NCI-H2171 (cell line): ENCODE data around the gene IZUMO4.
A peak's percentile ranks its signal among the peaks of the same experiment; 100 is the strongest.

Source experiments
- DNase-seq: peaks from one replicate; lab custom pipeline; 2025; lab: John Stamatoyannopoulos, UW

The IZUMO4 gene

GRCh38 chr19:2058570-2059421, 37.9 kb upstream of the IZUMO4 start:
- no peak for DNase-seq

GRCh38 chr19:2059422-2060201, 37.1 kb upstream of the IZUMO4 start:
- DNase-seq: no peak

GRCh38 chr19:2060884-2061494, 35.7 kb upstream of the IZUMO4 start:
- DNase-seq: no peak

- peak; percentile 99 for DNase-seq
These were observed 35.0 kb upstream of the IZUMO4 start for GRCh38 chr19:2061495-2062388.

GRCh38 chr19:2062389-2062729, 34.4 kb upstream of the IZUMO4 start:
- DNase-seq: no peak

- no peak for DNase-seq
These were observed 33.9 kb upstream of the IZUMO4 start for GRCh38 chr19:2062770-2063169.

- no peak for DNase-seq
These were observed 32.9 kb upstream of the IZUMO4 start for GRCh38 chr19:2063824-2064223.

- no peak for DNase-seq
These were observed 32.3 kb upstream of the IZUMO4 start for GRCh38 chr19:2064395-2064787.

- DNase-seq: no peak
These were observed 31.8 kb upstream of the IZUMO4 start for GRCh38 chr19:2064788-2065524.

- DNase-seq: no peak
These were observed 26.3 kb upstream of the IZUMO4 start for GRCh38 chr19:2070436-2070827.

GRCh38 chr19:2070986-2071673, 25.6 kb upstream of the IZUMO4 start:
- no peak for DNase-seq

- no peak for DNase-seq
These were observed 23.8 kb upstream of the IZUMO4 start for GRCh38 chr19:2072757-2073551.

GRCh38 chr19:2076526-2076944, 20.2 kb upstream of the IZUMO4 start:
- DNase-seq: no peak

- DNase-seq: no peak
These were observed 19.3 kb upstream of the IZUMO4 start for GRCh38 chr19:2077398-2077797.

- no peak for DNase-seq
These were observed 18.7 kb upstream of the IZUMO4 start for GRCh38 chr19:2077833-2078619.

GRCh38 chr19:2079076-2079864, 17.4 kb upstream of the IZUMO4 start:
- no peak for DNase-seq

GRCh38 chr19:2079865-2080301, 16.8 kb upstream of the IZUMO4 start:
- DNase-seq: no peak
